ENCODE results near the gene LRFN4.

LRFN4 gene

DNA sequence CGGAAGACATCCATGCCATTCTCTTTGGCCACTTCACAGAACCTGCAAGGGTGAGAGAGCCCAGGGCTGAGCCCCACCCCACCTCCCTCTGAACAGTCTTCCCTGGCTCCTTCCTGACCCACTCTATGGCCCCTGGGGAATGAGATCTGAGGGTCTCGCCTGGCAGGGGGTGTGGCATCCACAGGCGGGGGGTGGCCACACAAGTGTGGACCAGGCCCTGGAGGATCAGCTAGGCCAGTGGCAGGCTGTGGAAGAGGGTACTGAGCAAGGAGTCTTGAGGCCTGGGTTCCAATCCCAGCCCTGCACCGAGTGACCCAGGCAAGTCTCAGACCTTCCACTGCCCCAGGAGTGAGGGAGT, 5.6 kb upstream of the LRFN4 start:
- Histone ChIP-seq H3K4me3 (ENCODE audit: low read depth, low read length) (no peak overlapping the region), H3K9me3 (ENCODE audit: control insufficient read depth, low read length) (no peaks in the 10 kb centered on the region), H3K4me1 (no peaks in the 10 kb centered on the region), H3K79me2 (no peaks in the 10 kb centered on the region), H2AFZ (no peak overlapping the region), H3K27me3 (ENCODE audit: control insufficient read depth, insufficient read depth, low read length) (no peaks in the 10 kb centered on the region), H3K9ac (no peak overlapping the region), H3K36me3 (ENCODE audit: control insufficient read depth, insufficient read depth, low read length) (no peaks in the 10 kb centered on the region), H3K4me2 (ENCODE audit: low read length) (no peak overlapping the region), H3K27ac (no peak overlapping the region)
- TF ChIP-seq CTCF (IDR thresholded peaks at IDR 0.05): no peak

DNA sequence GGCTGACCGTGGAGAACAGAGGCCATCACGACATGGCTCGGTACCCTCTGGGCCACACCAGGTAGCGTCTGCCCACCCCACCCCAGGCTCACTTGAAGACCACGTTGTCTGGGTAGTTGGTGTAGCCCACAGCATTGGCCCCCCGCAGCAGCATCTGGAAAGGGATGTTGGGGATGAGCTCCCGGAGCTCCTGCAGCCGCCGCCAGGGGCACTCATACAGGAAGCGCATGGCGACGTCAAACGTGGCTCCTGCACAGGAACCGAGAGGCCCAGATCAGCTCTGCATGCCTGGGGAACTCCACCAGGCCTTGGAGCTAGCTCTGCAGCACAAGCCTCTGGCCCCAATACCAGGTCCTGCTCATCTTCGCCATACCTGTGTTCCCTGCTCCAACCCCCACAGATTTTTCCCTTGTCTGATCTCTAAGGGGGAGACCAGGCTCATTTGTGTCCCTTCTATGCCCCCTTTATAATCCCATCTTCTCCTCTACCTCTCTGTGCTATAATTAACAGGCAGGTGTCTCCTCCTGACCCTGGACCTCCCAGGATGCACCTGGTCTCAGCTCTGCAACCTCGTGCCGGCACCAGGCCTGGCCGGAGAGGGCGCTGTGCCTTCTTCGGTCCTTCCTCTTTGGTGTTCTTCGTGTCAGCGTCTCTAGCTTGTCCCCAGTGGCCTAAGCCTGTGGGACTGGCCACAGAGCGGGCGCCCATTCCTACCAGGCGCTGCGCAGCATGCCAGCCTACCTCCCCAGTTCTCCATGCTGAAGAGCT, 5.0 kb upstream of the LRFN4 start:
- no peak for TF ChIP-seq CTCF (IDR thresholded peaks at IDR 0.05)
- no peaks in the 10 kb centered on the region for H3K36me3 ChIP-seq (ENCODE audit: control insufficient read depth, insufficient read depth, low read length)
- no peak overlapping the region for H2AFZ ChIP-seq
- no peak overlapping the region for H3K27ac ChIP-seq
- H3K27me3 ChIP-seq (ENCODE audit: control insufficient read depth, insufficient read depth, low read length): no peaks in the 10 kb centered on the region
- H3K4me2 ChIP-seq (ENCODE audit: low read length): no peak overlapping the region
- no peaks in the 10 kb centered on the region for H3K79me2 ChIP-seq
- no peak overlapping the region for H3K4me3 ChIP-seq (ENCODE audit: low read depth, low read length)
- H3K9ac ChIP-seq: no peak overlapping the region
- no peaks in the 10 kb centered on the region for H3K9me3 ChIP-seq (ENCODE audit: control insufficient read depth, low read length)
- H3K4me1 ChIP-seq: no peaks in the 10 kb centered on the region

GRCh38 chr11:66852466-66853241, 4.2 kb upstream of the LRFN4 start:
- H3K27me3 ChIP-seq (ENCODE audit: control insufficient read depth, insufficient read depth, low read length): no peaks in the 10 kb centered on the region
- H2AFZ ChIP-seq: no peak overlapping the region
- H3K9me3 ChIP-seq (ENCODE audit: control insufficient read depth, low read length): no peaks in the 10 kb centered on the region
- no peak overlapping the region for H3K27ac ChIP-seq
- H3K36me3 ChIP-seq (ENCODE audit: control insufficient read depth, insufficient read depth, low read length): no peaks in the 10 kb centered on the region
- no peaks in the 10 kb centered on the region for H3K79me2 ChIP-seq
- H3K4me3 ChIP-seq (ENCODE audit: low read depth, low read length): no peak overlapping the region
- no peak overlapping the region for H3K4me2 ChIP-seq (ENCODE audit: low read length)
- no peak overlapping the region for H3K9ac ChIP-seq
- no peak for TF ChIP-seq CTCF (IDR thresholded peaks at IDR 0.05)
- no peaks in the 10 kb centered on the region for H3K4me1 ChIP-seq

- Histone ChIP-seq H3K27me3 (ENCODE audit: control insufficient read depth, insufficient read depth, low read length) (no peaks in the 10 kb centered on the region), H3K4me3 (ENCODE audit: low read depth, low read length) (no peak overlapping the region), H3K9ac (no peak overlapping the region), H3K27ac (no peak overlapping the region), H2AFZ (no peak overlapping the region), H3K4me1 (no peaks in the 10 kb centered on the region), H3K79me2 (no peaks in the 10 kb centered on the region), H3K9me3 (ENCODE audit: control insufficient read depth, low read length) (no peaks in the 10 kb centered on the region), H3K36me3 (ENCODE audit: control insufficient read depth, insufficient read depth, low read length) (no peaks in the 10 kb centered on the region), H3K4me2 (ENCODE audit: low read length) (no peak overlapping the region)
- TF ChIP-seq CTCF (IDR thresholded peaks at IDR 0.05): no peak
Measured at GRCh38 chr11:66853242-66854229, 3.3 kb upstream of the LRFN4 start.
